ENCODE measurements around the gene FBRSL1.

DNA sequence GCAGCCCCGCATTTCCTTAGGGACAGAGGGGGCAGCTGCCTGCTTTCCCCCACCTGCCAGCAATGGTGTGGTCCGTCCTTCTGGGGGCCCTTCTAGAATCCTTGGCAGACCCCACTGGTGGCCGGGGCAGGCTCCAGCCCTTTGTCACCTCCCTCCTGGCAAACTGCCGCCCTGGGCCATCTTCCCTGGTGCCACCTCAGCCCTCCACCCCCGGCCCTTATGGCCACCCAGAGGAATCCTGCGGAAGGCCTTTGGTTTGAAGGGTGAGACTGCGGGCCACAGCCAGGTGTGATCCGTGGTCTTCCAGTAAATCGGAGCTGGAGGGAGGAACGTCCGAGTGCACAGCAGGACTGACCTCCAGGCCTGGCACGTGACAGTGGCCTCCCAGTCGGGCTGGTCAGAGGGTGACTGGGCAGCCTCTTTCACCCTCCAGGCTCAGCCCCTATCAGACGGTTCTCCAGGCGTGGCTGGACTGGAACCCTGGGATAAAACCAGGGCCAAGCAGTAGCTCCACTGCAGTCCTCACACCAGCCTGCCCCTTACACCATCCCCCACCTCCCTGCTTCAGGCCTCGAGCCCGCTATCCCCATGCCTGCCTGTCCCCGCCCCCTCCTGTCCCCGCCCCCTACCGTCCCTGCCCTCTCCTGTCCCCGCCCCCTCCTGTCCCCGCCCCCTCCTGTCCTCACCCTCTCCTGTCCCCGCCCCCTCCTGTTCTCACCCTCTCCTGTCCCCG, 12.4 kb downstream of the FBRSL1 start:
- TF ChIP-seq POLR2A (IDR thresholded peaks at IDR 0.05): no peak
- TF ChIP-seq, protein P1, sequence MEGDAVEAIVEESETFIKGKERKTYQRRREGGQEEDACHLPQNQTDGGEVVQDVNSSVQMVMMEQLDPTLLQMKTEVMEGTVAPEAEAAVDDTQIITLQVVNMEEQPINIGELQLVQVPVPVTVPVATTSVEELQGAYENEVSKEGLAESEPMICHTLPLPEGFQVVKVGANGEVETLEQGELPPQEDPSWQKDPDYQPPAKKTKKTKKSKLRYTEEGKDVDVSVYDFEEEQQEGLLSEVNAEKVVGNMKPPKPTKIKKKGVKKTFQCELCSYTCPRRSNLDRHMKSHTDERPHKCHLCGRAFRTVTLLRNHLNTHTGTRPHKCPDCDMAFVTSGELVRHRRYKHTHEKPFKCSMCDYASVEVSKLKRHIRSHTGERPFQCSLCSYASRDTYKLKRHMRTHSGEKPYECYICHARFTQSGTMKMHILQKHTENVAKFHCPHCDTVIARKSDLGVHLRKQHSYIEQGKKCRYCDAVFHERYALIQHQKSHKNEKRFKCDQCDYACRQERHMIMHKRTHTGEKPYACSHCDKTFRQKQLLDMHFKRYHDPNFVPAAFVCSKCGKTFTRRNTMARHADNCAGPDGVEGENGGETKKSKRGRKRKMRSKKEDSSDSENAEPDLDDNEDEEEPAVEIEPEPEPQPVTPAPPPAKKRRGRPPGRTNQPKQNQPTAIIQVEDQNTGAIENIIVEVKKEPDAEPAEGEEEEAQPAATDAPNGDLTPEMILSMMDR (IDR thresholded peaks at IDR 0.05): no peak
